Spleen (tissue), 11 donors: Measurements from ENCODE around the gene SORCS3. TPM values are rescaled to one million over a fixed set of nuclear protein-coding genes. Genes with fewer than 3 reads are reported as not detected.
"Not testable (repeated sequence)": the region's sequence is repeated elsewhere in the genome, so short reads cannot be mapped to it uniquely, and the experiment has no call there.

Experiments
- DNase-seq: peaks from one replicate; pipeline ENCODE4 v3.0.0-alpha.2; 2020
- H3K27ac ChIP-seq, 8 donors: fragments of 200-600 bp; sonication (generic) in 7 of 8; 1 replicate in 4 of 8; 2 replicates in 4 of 8; pipeline versions ENCODE4 v1.5.0 to v1.8.0; 2016 to 2021; ENCODE audit warnings: inconsistent platforms in 4 of 8, mild to moderate bottlenecking in 4 of 8, moderate library complexity in 1 of 8
- H3K27me3 ChIP-seq, 7 donors: fragments of 200-600 bp; sonication (generic) in 6 of 7; replicated peaks in 1 of 7; 1 replicate in 4 of 7; 2 replicates in 3 of 7; pipeline versions ENCODE4 v1.5.0 to v1.8.0; 2016 to 2021; ENCODE audit warnings: inconsistent platforms in 3 of 7, mild to moderate bottlenecking in 1 of 7
- H3K36me3 ChIP-seq, 6 donors: fragments of 200-600 bp; sonication (generic) in 5 of 6; 1 replicate in 4 of 6; 2 replicates in 2 of 6; pipeline versions ENCODE4 v1.5.0 to v1.8.0; 2016 to 2021; ENCODE audit warnings: inconsistent platforms in 2 of 6
- H3K4me1 ChIP-seq, 6 donors: fragments of 200-600 bp; sonication (generic) in 5 of 6; 1 replicate in 3 of 6; 2 replicates in 3 of 6; pipeline versions ENCODE4 v1.5.0 to v1.8.0; 2016 to 2021; ENCODE audit warnings: inconsistent platforms in 3 of 6
- H3K4me3 ChIP-seq, 8 donors: fragments of 200-600 bp; sonication (generic) in 7 of 8; 1 replicate in 4 of 8; 2 replicates in 4 of 8; pipeline versions ENCODE4 v1.5.0 to v1.8.0; 2016 to 2021; ENCODE audit warnings: inconsistent platforms in 4 of 8, mild to moderate bottlenecking in 4 of 8, moderate library complexity in 2 of 8
- H3K9me3 ChIP-seq, 8 donors: fragments of 200-600 bp; sonication (generic) in 7 of 8; 1 replicate in 4 of 8; 2 replicates in 4 of 8; pipeline versions ENCODE4 v1.5.0 to v1.8.0; 2016 to 2021; ENCODE audit warnings: inconsistent platforms in 4 of 8
- CTCF ChIP-seq, 11 experiments: fragments of 200-600 bp in 7 of 11; fragments of 450-650 bp in 4 of 11; sonication (generic) in 4 of 11; IDR thresholded peaks in 8 of 11; conservative IDR thresholded peaks in 3 of 11; 1 replicate in 7 of 11; 2 replicates in 4 of 11; pipeline versions ENCODE4 v1.4.0 to v1.8.0; 2016 to 2021; ENCODE audit warnings: antibody characterized with exemption in 11 of 11, inconsistent platforms in 4 of 11, mild to moderate bottlenecking in 1 of 11
- POLR2A ChIP-seq, 3 donors: fragments of 450-650 bp; IDR thresholded peaks; one replicate each; pipeline ENCODE4 v1.5.1; 2017; ENCODE audit warnings: antibody characterized with exemption in 3 of 3, mild to moderate bottlenecking in 1 of 3
- POLR2AphosphoS5 ChIP-seq, 3 donors: sonication (generic); formaldehyde crosslinking; IDR thresholded peaks; one replicate each; pipeline ENCODE4 v1.5.1; 2017; ENCODE audit warnings: antibody characterized with exemption in 3 of 3
- WGBS, 5 donors: extraction: QIAGEN DNeasy Blood & Tissue Kit in 3 of 5; methylation state at CpG; one replicate each; pipeline versions ENCODE4 v1.1.5 to v1.1.7; 2013 to 2018; 5-methylcytosine and 5-hydroxymethylcytosine counted together
- intact Hi-C: fragments of 100-400 bp; cut with DNase I; formaldehyde crosslinking; loops from one replicate; pipeline ENCODE4 v1.15.0; 2023; ENCODE audit warnings: low total_unique reads
- polyA plus RNA-seq, 3 donors: library from polyadenylated mRNA; stranded (reverse); fragments of 200-250 nt; gene quantifications; one replicate each; pipeline ENCODE4 v1.2.1, GENCODE V29; 2013
- total RNA-seq, 7 donors: library from RNA; depleted of rRNA in 3 of 7; stranded (reverse); fragments of >200 nt in 3 of 7; fragmentation: NEBNext Ultra II Directional in 4 of 7; extraction: Animal tissue kit (Norgen Biotek cat#: 25700) in 4 of 7; gene quantifications; one replicate each; pipeline versions ENCODE4 v1.1.0 to v1.2.1, GENCODE V29; 2016 to 2021
- donor health status: healthy with polysubstance abuse.
- donor health status: DM: no; HTN: no; CAD: no; lungs with moderate emphysema.
- donor health status: DM: no; HTN: no; CAD: no.
- donor health status: Bipolar disorder and iron deficiency.
- donor health status: healthy.
- donor health status: DM: no; HTN: no; CAD: no.
- donor health status: DM: yes; HTN: yes; CAD: no.

The SORCS3 gene
- total and polyA plus RNA-seq, 10 donors: 0.03 to 0.06 TPM; not detected in 8

DNA sequence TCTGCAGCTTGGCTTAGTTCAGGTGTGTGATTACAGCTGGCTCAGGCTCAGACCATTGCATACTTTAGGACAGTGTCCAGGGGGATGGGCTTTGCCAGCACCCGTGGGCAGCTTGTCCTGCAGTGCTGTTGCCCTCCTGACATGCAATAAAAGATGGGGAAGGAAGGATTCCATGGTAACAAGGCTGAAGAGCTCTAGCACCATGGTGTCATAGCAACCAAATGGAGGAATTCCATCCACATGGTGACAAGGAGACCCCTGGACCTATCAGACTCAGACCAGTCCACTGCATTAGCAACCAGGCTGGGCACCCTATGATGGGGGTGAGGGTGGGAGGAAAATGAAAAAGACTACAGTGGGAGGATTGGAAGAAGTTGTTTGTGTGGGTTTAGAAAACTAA lies 49.9 kb downstream of the SORCS3 start:
- WGBS, 5 donors: 20 to 42% (median 24%) methylated on average over 1 of the region's 1 CpG
- intact Hi-C loops: no loop called here

GRCh38 chr10:104694074-104694473 lies 53.0 kb downstream of the SORCS3 start:
- H3K27me3 ChIP-seq: peaks cover 0 to 47% (median 4%) of the 10 kb centered on the region in 7 donors
- no peak overlapping the region for H3K4me3 ChIP-seq
- intact Hi-C loops: no loop called here
- no peak for TF ChIP-seq CTCF (IDR thresholded peaks at IDR 0.05 in 8 of 11, conservative IDR thresholded peaks at IDR 0.05 in 3 of 11)
- no peak for TF ChIP-seq POLR2AphosphoS5 (IDR thresholded peaks at IDR 0.05)
- no peak for TF ChIP-seq POLR2A (IDR thresholded peaks at IDR 0.05)
- no peak overlapping the region for H3K27ac ChIP-seq
- H3K36me3 ChIP-seq: no peaks in the 10 kb centered on the region
- H3K9me3 ChIP-seq: no peaks in the 10 kb centered on the region
- no peaks in the 10 kb centered on the region for H3K4me1 ChIP-seq
- no peak for DNase-seq
- 20 to 38% (median 28%) methylated on average over 1 of the region's 1 CpG for WGBS, 5 donors

More for the DNA sequence above, 49.9 kb downstream of the SORCS3 start:
- TF ChIP-seq CTCF (IDR thresholded peaks at IDR 0.05 in 8 of 11, conservative IDR thresholded peaks at IDR 0.05 in 3 of 11) (no peak), POLR2AphosphoS5 (IDR thresholded peaks at IDR 0.05) (no peak), POLR2A (IDR thresholded peaks at IDR 0.05) (no peak)
- no peak for DNase-seq
- Histone ChIP-seq H3K36me3 (no peaks in the 10 kb centered on the region), H3K9me3 (no peaks in the 10 kb centered on the region), H3K27ac (no peak overlapping the region), H3K27me3 (peaks cover 0 to 64% (median 4%) of the 10 kb centered on the region in 7 donors), H3K4me3 (no peak overlapping the region), H3K4me1 (no peaks in the 10 kb centered on the region)

DNA sequence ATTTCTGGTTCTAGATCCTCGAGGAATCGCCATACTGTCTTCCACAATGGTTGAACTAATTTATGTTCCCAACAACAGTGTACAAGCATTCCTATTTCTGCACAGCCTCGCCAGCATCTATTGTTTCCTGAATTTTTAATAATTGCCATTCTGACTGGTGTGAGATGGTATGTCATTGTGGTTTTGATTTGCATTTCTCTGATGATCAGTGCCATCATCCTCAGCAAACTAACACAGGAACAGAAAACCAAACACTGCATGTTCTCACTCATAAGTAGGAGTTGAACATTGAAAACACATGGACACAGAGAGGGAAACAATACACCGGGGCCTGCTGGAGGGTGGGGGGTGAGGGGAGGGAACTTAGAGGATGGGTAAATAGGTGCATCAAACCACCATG lies 62.2 kb downstream of the SORCS3 start:
- 83 to 93% (median 84%) methylated on average over 4 of the region's 4 CpGs for WGBS, 5 donors
- H3K4me3 ChIP-seq, H3K9me3 ChIP-seq, H3K27me3 ChIP-seq, H3K4me1 ChIP-seq, DNase-seq, H3K36me3 ChIP-seq, intact Hi-C loops, H3K27ac ChIP-seq: not testable (repeated sequence)

GRCh38 chr10:104706886-104707285 lies 65.8 kb downstream of the SORCS3 start:
- Histone ChIP-seq H3K4me1 (no peaks in the 10 kb centered on the region), H3K36me3 (no peaks in the 10 kb centered on the region), H3K4me3 (no peak overlapping the region), H3K27me3 (no peaks in the 10 kb centered on the region), H3K9me3 (no peaks in the 10 kb centered on the region), H3K27ac (no peak overlapping the region)
- intact Hi-C loops: no loop called here
- 68 to 81% (median 79%) methylated on average over 4 of the region's 4 CpGs for WGBS, 5 donors
- DNase-seq: no peak
- TF ChIP-seq POLR2A (IDR thresholded peaks at IDR 0.05) (no peak), CTCF (IDR thresholded peaks at IDR 0.05 in 8 of 11, conservative IDR thresholded peaks at IDR 0.05 in 3 of 11) (no peak), POLR2AphosphoS5 (IDR thresholded peaks at IDR 0.05) (no peak)
